Stimulated activated CD4-positive, alpha-beta T cell treated with anti-CD3 and anti-CD28 coated beads, Interleukin-12 subunit alpha, Interleukin-12 subunit beta, amount 100 ng/mL, for 24 hours (primary cell): Measurements from ENCODE around the gene IQCM.

Experiments used
- DNase-seq, 2 experiments: peaks; one replicate each; pipeline ENCODE4 v3.0.0-alpha.2; 2020; ENCODE audit warnings: low read depth in 2 of 2

Gene IQCM

DNA sequence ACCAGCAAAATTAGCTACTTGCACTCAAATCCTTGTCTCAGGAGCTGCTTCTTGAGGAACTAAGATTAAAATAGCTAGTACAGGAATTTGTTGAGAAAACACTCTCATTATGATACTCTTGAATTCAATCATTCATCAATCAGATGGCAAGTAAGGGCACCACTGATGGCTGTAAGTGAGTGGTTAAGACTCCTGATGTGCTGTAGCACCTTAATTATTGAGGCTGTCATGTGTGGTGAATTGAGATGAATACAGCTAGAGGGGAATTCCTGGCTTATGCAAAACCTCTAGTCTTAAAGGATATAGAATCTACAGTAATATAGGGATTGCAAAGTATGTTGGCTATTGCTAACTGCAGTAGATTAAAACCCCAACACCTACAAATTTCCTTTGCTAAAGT is 509.1 kb downstream of the IQCM start:
- DNase-seq = no peak
